Measurements from ENCODE around the gene SPSB2. TPM values are rescaled to one million over a fixed set of nuclear protein-coding genes. Genes with fewer than 3 reads are reported as not detected.
A peak's percentile ranks its signal among the peaks of the same experiment; 100 is the strongest.
"Not testable (repeated sequence)": the region's sequence is repeated elsewhere in the genome, so short reads cannot be mapped to it uniquely, and the experiment has no call there.

The SPSB2 gene
- total RNA-seq, 2 donors from 2014 or later: 2.2 to 2.4 TPM

- H3K27me3 Mint-ChIP-seq; H3K9me3 Mint-ChIP-seq; ATAC-seq (replicated peaks): not testable (repeated sequence)
Measured at GRCh38 chr12:6888794-6889193, 15.7 kb upstream of the SPSB2 start.

GRCh38 chr12:6888360-6888759 lies 15.3 kb upstream of the SPSB2 start:
- Mint-ChIP-seq H3K27me3 (no peaks in the 10 kb centered on the region), H3K36me3 (ENCODE audit: low read depth) (peaks cover 23% of the 10 kb centered on the region), H3K4me1 (peaks cover 4% of the 10 kb centered on the region), H3K9me3 (no peaks in the 10 kb centered on the region), H3K4me3 (no peak overlapping the region), H3K27ac (no peak overlapping the region)
- ATAC-seq (replicated peaks): no peak

More at GRCh38 chr12:6888794-6889193, 15.7 kb upstream of the SPSB2 start:
- H3K4me3 Mint-ChIP-seq, H3K27ac Mint-ChIP-seq, H3K4me1 Mint-ChIP-seq: not testable (repeated sequence)
- peaks cover 19% of the 10 kb centered on the region for H3K36me3 Mint-ChIP-seq (ENCODE audit: low read depth)

GRCh38 chr12:6887460-6887859 lies 14.4 kb upstream of the SPSB2 start:
- ATAC-seq (replicated peaks): no peak
- H3K27me3 Mint-ChIP-seq: no peaks in the 10 kb centered on the region
- H3K36me3 Mint-ChIP-seq (ENCODE audit: low read depth): peaks cover 32% of the 10 kb centered on the region
- H3K4me1 Mint-ChIP-seq: peaks cover 4% of the 10 kb centered on the region
- no peak overlapping the region for H3K4me3 Mint-ChIP-seq
- H3K27ac Mint-ChIP-seq: no peak overlapping the region
- no peaks in the 10 kb centered on the region for H3K9me3 Mint-ChIP-seq

GRCh38 chr12:6886206-6886999 lies 13.3 kb upstream of the SPSB2 start:
- not testable (repeated sequence) for H3K4me3 Mint-ChIP-seq; H3K9me3 Mint-ChIP-seq; H3K4me1 Mint-ChIP-seq; ATAC-seq (replicated peaks); H3K27me3 Mint-ChIP-seq; H3K27ac Mint-ChIP-seq
- peaks cover 39% of the 10 kb centered on the region for H3K36me3 Mint-ChIP-seq (ENCODE audit: low read depth)

GRCh38 chr12:6884539-6884938 lies 11.4 kb upstream of the SPSB2 start:
- no peaks in the 10 kb centered on the region for H3K27me3 Mint-ChIP-seq
- H3K9me3 Mint-ChIP-seq: no peaks in the 10 kb centered on the region
- H3K4me3 Mint-ChIP-seq: no peak overlapping the region
- H3K36me3 Mint-ChIP-seq (ENCODE audit: low read depth): peaks cover 39% of the 10 kb centered on the region
- H3K27ac Mint-ChIP-seq: no peak overlapping the region
- no peak for ATAC-seq (replicated peaks)
- H3K4me1 Mint-ChIP-seq: no peaks in the 10 kb centered on the region

- no peak overlapping the region for H3K27ac Mint-ChIP-seq
- ATAC-seq (replicated peaks): no peak
- no peak overlapping the region for H3K4me3 Mint-ChIP-seq
- H3K27me3 Mint-ChIP-seq: no peaks in the 10 kb centered on the region
- no peaks in the 10 kb centered on the region for H3K9me3 Mint-ChIP-seq
- peaks cover 45% of the 10 kb centered on the region for H3K36me3 Mint-ChIP-seq (ENCODE audit: low read depth)
- H3K4me1 Mint-ChIP-seq: no peaks in the 10 kb centered on the region
Measured at GRCh38 chr12:6883683-6884082, 10.6 kb upstream of the SPSB2 start.

- no peak overlapping the region for H3K27ac Mint-ChIP-seq
- no peak overlapping the region for H3K4me3 Mint-ChIP-seq
- peaks cover 46% of the 10 kb centered on the region for H3K36me3 Mint-ChIP-seq (ENCODE audit: low read depth)
- H3K9me3 Mint-ChIP-seq: no peaks in the 10 kb centered on the region
- no peak for ATAC-seq (replicated peaks)
- H3K4me1 Mint-ChIP-seq: no peaks in the 10 kb centered on the region
- H3K27me3 Mint-ChIP-seq: no peaks in the 10 kb centered on the region
Measured at GRCh38 chr12:6883252-6883651, 10.1 kb upstream of the SPSB2 start.

GRCh38 chr12:6879824-6880223 lies 6.7 kb upstream of the SPSB2 start:
- ATAC-seq (replicated peaks); H3K27me3 Mint-ChIP-seq; H3K27ac Mint-ChIP-seq; H3K4me1 Mint-ChIP-seq; H3K9me3 Mint-ChIP-seq; H3K4me3 Mint-ChIP-seq: not testable (repeated sequence)
- H3K36me3 Mint-ChIP-seq (ENCODE audit: low read depth): peaks cover 71% of the 10 kb centered on the region

GRCh38 chr12:6874015-6874368 lies 889 bp upstream of the SPSB2 start:
- not testable (repeated sequence) for ATAC-seq (replicated peaks); H3K9me3 Mint-ChIP-seq; H3K27me3 Mint-ChIP-seq
- peaks cover 95% of the 10 kb centered on the region for H3K36me3 Mint-ChIP-seq (ENCODE audit: low read depth)
- H3K4me3 Mint-ChIP-seq: peak overlapping the region; percentile 94
- H3K4me1 Mint-ChIP-seq: peaks cover 33% of the 10 kb centered on the region
- peak overlapping the region; percentile 94 for H3K27ac Mint-ChIP-seq

GRCh38 chr12:6872073-6873048 lies 742 bp downstream of the SPSB2 start:
- no peaks in the 10 kb centered on the region for H3K9me3 Mint-ChIP-seq
- peaks cover 100% of the 10 kb centered on the region for H3K36me3 Mint-ChIP-seq (ENCODE audit: low read depth)
- H3K4me1 Mint-ChIP-seq: peaks cover 38% of the 10 kb centered on the region
- peak; percentile 40 for ATAC-seq (replicated peaks)
- H3K27ac Mint-ChIP-seq: peak overlapping the region; percentile 94
- peak overlapping the region; percentile 94 for H3K4me3 Mint-ChIP-seq
- H3K27me3 Mint-ChIP-seq: no peaks in the 10 kb centered on the region

GRCh38 chr12:6871052-6871957 lies 1.8 kb downstream of the SPSB2 start:
- Mint-ChIP-seq H3K27ac (peak overlapping the region; percentile 94), H3K4me3 (peak overlapping the region; percentile 94), H3K36me3 (ENCODE audit: low read depth) (peaks cover 100% of the 10 kb centered on the region), H3K4me1 (peaks cover 38% of the 10 kb centered on the region), H3K27me3 (no peaks in the 10 kb centered on the region), H3K9me3 (no peaks in the 10 kb centered on the region)
- peak; percentile 44 for ATAC-seq (replicated peaks)

GRCh38 chr12:6870304-6870703 lies 2.8 kb downstream of the SPSB2 start:
- ATAC-seq (replicated peaks); H3K27me3 Mint-ChIP-seq; H3K9me3 Mint-ChIP-seq: not testable (repeated sequence)
- Mint-ChIP-seq H3K4me3 (peak overlapping the region; percentile 94), H3K27ac (peak overlapping the region; percentile 94), H3K36me3 (ENCODE audit: low read depth) (peaks cover 98% of the 10 kb centered on the region), H3K4me1 (peaks cover 34% of the 10 kb centered on the region)

GRCh38 chr12:6869049-6870021 lies 3.8 kb downstream of the SPSB2 start:
- peaks cover 34% of the 10 kb centered on the region for H3K4me1 Mint-ChIP-seq
- peak overlapping the region; percentile 94 for H3K27ac Mint-ChIP-seq
- ATAC-seq (replicated peaks): no peak
- no peaks in the 10 kb centered on the region for H3K27me3 Mint-ChIP-seq
- H3K9me3 Mint-ChIP-seq: no peaks in the 10 kb centered on the region
- peak overlapping the region; percentile 94 for H3K4me3 Mint-ChIP-seq
- peaks cover 98% of the 10 kb centered on the region for H3K36me3 Mint-ChIP-seq (ENCODE audit: low read depth)
